ENCODE data around the gene EVL.
"Not testable (repeated sequence)": the region's sequence is repeated elsewhere in the genome, so short reads cannot be mapped to it uniquely, and the experiment has no call there.

EVL gene

GRCh38 chr14:100065111-100065871, at the start of gene EVL:
TSS of gene EVL (plus strand) at chr14:100065422. CDS start at chr14:100065501, 79 bp downstream.
- DNase-seq (ENCODE audit: low spot score) = peak; percentile 70

GRCh38 chr14:100017553-100017952, 47.7 kb upstream of the EVL start:
- DNase-seq (ENCODE audit: low spot score) = no peak

- no peak for DNase-seq (ENCODE audit: low spot score)
Observed at GRCh38 chr14:100018054-100018453, 47.2 kb upstream of the EVL start.

DNA sequence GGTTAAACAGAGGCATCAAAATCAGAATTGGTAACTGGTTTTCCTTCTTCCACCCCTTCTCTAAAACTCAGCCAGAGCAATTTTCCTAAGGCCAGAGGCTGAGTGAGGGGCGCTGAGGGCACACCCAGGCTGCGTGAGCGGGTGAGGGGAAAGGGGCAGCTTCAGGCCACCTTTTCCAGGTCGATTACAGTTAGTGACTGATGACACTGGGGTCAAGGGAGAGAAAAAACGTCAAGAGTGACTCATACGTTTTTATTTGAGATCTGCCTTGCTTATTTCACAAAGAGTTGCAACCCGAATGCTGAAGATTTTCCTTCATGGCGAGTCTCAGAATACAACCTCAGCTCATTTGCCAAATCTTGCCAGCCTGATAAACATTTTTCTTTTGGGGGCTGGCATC, 46.7 kb upstream of the EVL start:
- DNase-seq (ENCODE audit: low spot score) = no peak

DNA sequence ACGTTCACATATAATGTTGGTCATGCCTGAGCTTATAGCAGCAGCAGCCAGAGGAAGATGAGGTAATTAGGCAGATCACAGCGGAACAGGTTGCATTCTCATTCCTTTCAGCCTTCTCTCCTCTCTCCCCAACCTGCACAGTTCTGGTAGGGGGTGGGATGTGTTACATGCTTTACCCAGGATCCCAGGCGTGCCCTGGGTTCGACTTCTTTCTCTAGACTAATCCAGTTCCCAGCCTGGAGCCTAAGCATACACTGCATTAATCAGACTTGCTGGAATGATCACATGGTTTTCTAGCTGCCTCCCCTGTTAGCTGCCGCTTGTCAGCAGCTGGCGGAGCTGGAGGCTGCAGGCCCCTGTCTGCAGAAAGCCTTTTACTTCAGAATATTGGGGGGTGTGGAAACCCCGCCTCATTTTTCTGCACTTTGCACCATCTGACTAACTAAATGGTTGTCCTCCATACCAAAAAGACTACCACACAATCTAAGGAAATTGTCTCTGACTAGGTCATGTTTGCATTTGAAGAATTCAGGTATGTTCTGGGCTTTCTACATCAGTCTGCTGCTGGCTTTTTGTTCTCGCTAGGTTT, 46.0 kb upstream of the EVL start:
- DNase-seq (ENCODE audit: low spot score) = no peak

- no peak for DNase-seq (ENCODE audit: low spot score)
Observed at GRCh38 chr14:100020629-100021028, 44.6 kb upstream of the EVL start.

- no peak for DNase-seq (ENCODE audit: low spot score)
Observed at GRCh38 chr14:100022772-100023451, 42.3 kb upstream of the EVL start.

DNA sequence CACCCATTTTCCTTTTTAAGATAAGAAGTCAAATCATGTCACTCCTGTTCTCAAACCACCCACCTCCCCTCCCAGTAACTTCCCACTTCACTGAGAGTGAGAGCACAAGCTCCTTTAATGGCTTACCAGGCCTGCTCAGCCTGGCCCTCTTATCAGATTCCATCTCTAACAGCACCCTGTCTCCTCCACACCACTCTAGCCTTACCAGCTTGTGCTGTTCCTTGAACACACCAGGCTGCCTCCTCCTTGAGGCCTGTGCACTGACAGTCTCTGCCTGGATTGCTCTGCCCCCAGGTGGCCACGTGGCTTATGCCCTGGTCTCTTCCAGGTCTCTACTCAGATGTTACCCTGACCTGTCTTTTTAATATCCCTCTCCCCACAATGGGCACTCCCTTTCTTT, 40.1 kb upstream of the EVL start:
- DNase-seq (ENCODE audit: low spot score) = peak; percentile 18

DNA sequence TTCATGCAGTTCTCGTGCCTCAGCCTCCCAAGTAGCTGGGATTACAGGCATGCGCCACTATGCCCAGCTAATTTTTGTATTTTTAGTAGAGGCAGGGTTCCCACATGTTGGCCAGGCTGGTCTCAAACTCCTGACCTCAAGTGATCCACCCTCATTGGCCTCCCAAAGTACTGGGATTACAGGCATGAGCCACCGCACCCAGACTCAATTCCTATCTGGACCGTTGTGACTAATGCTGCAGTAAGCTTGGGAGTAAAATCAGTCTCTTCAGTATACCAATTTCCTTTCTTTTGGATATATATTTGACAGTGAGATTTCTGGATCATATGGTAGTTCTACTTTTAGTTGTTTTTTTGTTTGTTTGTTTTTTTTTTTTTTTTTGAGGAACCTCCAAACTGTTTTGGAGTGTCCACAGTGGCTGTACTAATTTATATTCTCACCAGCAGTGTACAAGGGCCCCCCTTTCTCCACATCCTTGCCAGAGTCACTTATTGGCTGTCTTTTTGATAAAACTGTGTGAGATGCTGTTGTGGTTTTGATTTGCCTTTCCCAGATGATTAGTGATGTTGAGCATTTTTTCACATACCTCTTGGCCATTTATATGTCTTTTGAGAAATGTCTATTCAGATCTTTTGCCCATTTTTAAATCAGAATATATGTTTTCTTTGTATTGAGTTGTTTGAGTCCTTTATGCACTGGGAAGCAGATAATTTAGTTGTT, 37.3 kb upstream of the EVL start:
- DNase-seq (ENCODE audit: low spot score) = no peak

GRCh38 chr14:100028990-100029677, 36.1 kb upstream of the EVL start:
- no peak for DNase-seq (ENCODE audit: low spot score)

- DNase-seq (ENCODE audit: low spot score) = not testable (repeated sequence)
Observed at GRCh38 chr14:100030006-100030405, 35.2 kb upstream of the EVL start.

GRCh38 chr14:100030452-100031153, 34.6 kb upstream of the EVL start:
- no peak for DNase-seq (ENCODE audit: low spot score)

DNA sequence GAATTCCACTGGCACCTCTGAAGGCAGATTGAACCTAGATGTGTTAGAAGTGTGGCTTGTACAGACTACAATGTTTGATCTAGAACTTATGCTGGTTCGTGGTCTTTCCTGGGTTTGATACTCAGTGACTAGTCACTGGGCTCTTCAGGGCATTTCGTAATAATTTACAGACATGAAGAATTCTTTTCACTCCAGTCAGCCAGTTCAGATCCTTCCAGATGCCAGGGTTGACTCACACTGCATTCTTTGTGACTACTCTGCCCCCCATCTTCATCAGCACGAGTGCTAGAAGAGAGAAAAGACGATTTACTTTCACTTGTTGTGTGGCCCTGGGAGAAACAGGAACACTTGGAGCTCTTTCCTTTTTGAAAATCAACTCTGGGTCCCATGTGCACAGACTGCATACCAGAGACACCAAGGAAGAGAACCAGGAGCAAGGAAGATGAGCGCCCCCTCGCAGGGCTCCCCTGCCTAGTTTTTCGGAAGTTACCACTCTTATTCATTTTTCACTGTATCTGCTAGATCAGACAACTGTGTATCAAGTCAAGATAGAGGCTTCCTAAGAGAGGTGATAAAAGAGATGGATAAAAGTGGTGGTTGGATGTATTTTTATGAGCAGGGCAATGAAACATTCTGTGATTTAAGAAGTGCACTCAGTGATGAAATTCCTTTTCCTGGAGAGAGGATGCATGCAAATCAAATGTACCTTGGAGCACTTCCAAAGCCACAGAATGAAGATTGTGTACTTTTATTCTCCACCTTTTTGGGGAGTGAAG, 33.5 kb upstream of the EVL start:
- DNase-seq (ENCODE audit: low spot score) = no peak

DNA sequence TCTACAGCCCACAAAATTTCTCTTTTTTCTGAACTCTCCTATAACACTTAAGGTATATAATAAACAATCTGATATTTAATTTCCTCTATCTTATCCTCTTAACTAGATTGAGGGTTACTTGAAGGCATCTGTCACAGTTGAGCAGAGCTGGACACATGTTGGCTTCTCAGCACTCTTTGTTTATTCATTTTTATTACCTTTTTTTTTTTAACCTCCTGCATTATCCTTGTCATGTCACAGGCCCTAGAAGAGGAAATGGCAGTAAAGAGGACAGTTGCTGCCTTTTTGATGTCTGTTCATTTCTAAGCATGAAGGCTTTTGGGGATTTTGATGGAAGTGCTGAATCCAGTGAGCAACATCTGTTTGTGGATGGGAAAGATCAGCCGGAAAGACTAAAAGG, 32.5 kb upstream of the EVL start:
- DNase-seq (ENCODE audit: low spot score) = no peak

GRCh38 chr14:100033347-100034075, 31.7 kb upstream of the EVL start:
- DNase-seq (ENCODE audit: low spot score) = no peak

GRCh38 chr14:100034468-100034867, 30.8 kb upstream of the EVL start:
- DNase-seq (ENCODE audit: low spot score) = no peak

- DNase-seq (ENCODE audit: low spot score) = peak; percentile 18
Observed at GRCh38 chr14:100034961-100035500, 30.2 kb upstream of the EVL start.

GRCh38 chr14:100035700-100036099, 29.5 kb upstream of the EVL start:
- DNase-seq (ENCODE audit: low spot score) = peak; percentile 13

GRCh38 chr14:100037353-100037752, 27.9 kb upstream of the EVL start:
- DNase-seq (ENCODE audit: low spot score) = no peak

DNA sequence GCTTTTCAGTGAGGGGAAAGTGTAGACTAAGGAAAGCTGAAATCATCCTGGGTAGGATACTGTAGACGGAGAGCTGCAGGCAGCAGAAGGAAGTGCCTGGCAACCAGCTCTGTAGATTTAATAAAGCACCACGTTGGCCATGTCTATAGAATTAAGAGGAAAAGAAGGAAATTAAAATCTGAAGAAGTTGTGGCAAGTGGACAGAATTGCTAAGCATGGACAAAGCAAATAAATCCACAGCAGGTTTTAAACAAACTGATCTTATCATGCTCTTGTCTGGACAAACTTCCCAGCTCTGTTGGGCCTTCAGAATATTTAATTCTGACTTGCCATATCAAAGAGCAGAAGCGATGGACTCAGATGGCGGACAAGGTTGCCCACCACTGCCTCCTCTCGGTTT, 27.2 kb upstream of the EVL start:
- DNase-seq (ENCODE audit: low spot score) = no peak
